Muscle of leg (tissue), 11 donors: ENCODE measurements around the gene OR4F15. TPM values are rescaled to one million over a fixed set of nuclear protein-coding genes. Genes with fewer than 3 reads are reported as not detected.
A peak's percentile ranks its signal among the peaks of the same experiment; 100 is the strongest.
"Not testable (repeated sequence)": the region's sequence is repeated elsewhere in the genome, so short reads cannot be mapped to it uniquely, and the experiment has no call there.

Experiments used
- DNase-seq: peaks from one replicate; pipeline ENCODE4 v3.0.0; 2013
- H3K27ac ChIP-seq: one replicate; pipeline ENCODE4 v1.5.1; 2013; ENCODE audit warnings: mild to moderate bottlenecking, low read length, control low read depth
- H3K27me3 ChIP-seq: one replicate; pipeline ENCODE4 v1.6.1; 2013; ENCODE audit warnings: low read length; ENCODE audit not compliant: control insufficient read depth, insufficient read depth
- H3K36me3 ChIP-seq: one replicate; pipeline ENCODE4 v1.6.1; 2013; ENCODE audit warnings: low read length; ENCODE audit not compliant: control insufficient read depth, insufficient read depth
- H3K4me1 ChIP-seq: one replicate; pipeline ENCODE4 v1.6.1; 2013; ENCODE audit warnings: low read length; ENCODE audit not compliant: control insufficient read depth, insufficient read depth
- H3K4me3 ChIP-seq: one replicate; pipeline ENCODE4 v1.5.1; 2013; ENCODE audit warnings: low read length, control low read depth
- H3K9me3 ChIP-seq: replicated peaks from 2 replicates; pipeline ENCODE4 v1.6.1; 2013; ENCODE audit warnings: low read depth, low read length; ENCODE audit not compliant: control insufficient read depth
- WGBS: methylation state at CpG from one replicate; pipeline ENCODE4 v1.1.5; 2013; ENCODE audit warnings: missing lambda C conversion rate; ENCODE audit not compliant: insufficient coverage; 5-methylcytosine and 5-hydroxymethylcytosine counted together
- polyA plus RNA-seq, 8 donors: library from polyadenylated mRNA; unstranded; fragments of 120-200 nt; gene quantifications; one replicate each; pipeline versions ENCODE4 v1.2.1 to v1.2.3, GENCODE V29; 2013; ENCODE audit warnings: inconsistent platforms in 1 of 8, low replicate concordance in 1 of 8; ENCODE audit not compliant: insufficient read length in 8 of 8, insufficient read depth in 1 of 8
- total RNA-seq: library from RNA; stranded (reverse); fragments of 120-200 nt; gene quantifications from one replicate; pipeline ENCODE4 v1.2.4, GENCODE V29; 2013

OR4F15 gene
- total and polyA plus RNA-seq, 9 donors = 0.09 TPM; not detected in 8

- H3K36me3 ChIP-seq, H3K9me3 ChIP-seq, H3K4me3 ChIP-seq, H3K27me3 ChIP-seq, H3K27ac ChIP-seq, H3K4me1 ChIP-seq: not testable (repeated sequence)
- DNase-seq = peak; percentile 25
- WGBS = no CpG with 5 or more reads among the region's 1 CpG
These were observed 31.8 kb upstream of the OR4F15 start for GRCh38 chr15:101780225-101780624.

GRCh38 chr15:101781928-101782327 lies 30.1 kb upstream of the OR4F15 start:
- no peak overlapping the region for H3K4me3 ChIP-seq
- no peak for DNase-seq
- no peak overlapping the region for H3K27ac ChIP-seq
- WGBS = 79% methylated on average over 2 of the region's 9 CpGs
- H3K27me3 ChIP-seq = no peaks in the 10 kb centered on the region
- no peaks in the 10 kb centered on the region for H3K9me3 ChIP-seq
- no peaks in the 10 kb centered on the region for H3K36me3 ChIP-seq
- no peaks in the 10 kb centered on the region for H3K4me1 ChIP-seq

- WGBS = no CpG with 5 or more reads among the region's 2 CpGs
These were observed 27.4 kb upstream of the OR4F15 start for GRCh38 chr15:101784644-101785043.

GRCh38 chr15:101786422-101786821 lies 25.6 kb upstream of the OR4F15 start:
- WGBS = no CpG with 5 or more reads among the region's 2 CpGs
- not testable (repeated sequence) for H3K27ac ChIP-seq, H3K27me3 ChIP-seq, H3K4me3 ChIP-seq, H3K4me1 ChIP-seq, H3K9me3 ChIP-seq, H3K36me3 ChIP-seq, DNase-seq

More at GRCh38 chr15:101784644-101785043, 27.4 kb upstream of the OR4F15 start:
- no peaks in the 10 kb centered on the region for H3K36me3 ChIP-seq
- no peak overlapping the region for H3K27ac ChIP-seq
- no peaks in the 10 kb centered on the region for H3K27me3 ChIP-seq
- H3K9me3 ChIP-seq = no peaks in the 10 kb centered on the region
- H3K4me1 ChIP-seq = no peaks in the 10 kb centered on the region
- no peak for DNase-seq
- no peak overlapping the region for H3K4me3 ChIP-seq

GRCh38 chr15:101788001-101788400 lies 24.0 kb upstream of the OR4F15 start:
- WGBS = no CpG with 5 or more reads among the region's 2 CpGs
- not testable (repeated sequence) for DNase-seq

GRCh38 chr15:101788503-101789269 lies 23.3 kb upstream of the OR4F15 start:
- DNase-seq, H3K4me1 ChIP-seq, H3K4me3 ChIP-seq, H3K36me3 ChIP-seq, H3K27ac ChIP-seq, H3K27me3 ChIP-seq, H3K9me3 ChIP-seq: not testable (repeated sequence)
- no CpG with 5 or more reads among the region's 5 CpGs for WGBS

More at GRCh38 chr15:101788001-101788400, 24.0 kb upstream of the OR4F15 start:
- not testable (repeated sequence) for H3K9me3 ChIP-seq, H3K36me3 ChIP-seq, H3K27me3 ChIP-seq, H3K4me1 ChIP-seq, H3K27ac ChIP-seq, H3K4me3 ChIP-seq

- H3K4me3 ChIP-seq, DNase-seq, H3K27me3 ChIP-seq, H3K27ac ChIP-seq, H3K36me3 ChIP-seq, H3K4me1 ChIP-seq, H3K9me3 ChIP-seq: not testable (repeated sequence)
- WGBS = no CpG with 5 or more reads among the region's 4 CpGs
These were observed 21.3 kb upstream of the OR4F15 start for GRCh38 chr15:101790748-101791147.

- H3K27me3 ChIP-seq, H3K36me3 ChIP-seq, H3K27ac ChIP-seq, H3K9me3 ChIP-seq, DNase-seq, H3K4me1 ChIP-seq, H3K4me3 ChIP-seq: not testable (repeated sequence)
- 64% methylated on average over 7 of the region's 7 CpGs for whole genome bisulfite sequencing
These were observed 18.0 kb upstream of the OR4F15 start for GRCh38 chr15:101793981-101794380.

- no peaks in the 10 kb centered on the region for H3K36me3 ChIP-seq
- WGBS = no CpG with 5 or more reads among the region's 1 CpG
- DNase-seq = no peak
- no peak overlapping the region for H3K27ac ChIP-seq
- no peaks in the 10 kb centered on the region for H3K9me3 ChIP-seq
- H3K4me3 ChIP-seq = no peak overlapping the region
- H3K4me1 ChIP-seq = no peaks in the 10 kb centered on the region
- H3K27me3 ChIP-seq = no peaks in the 10 kb centered on the region
These were observed 16.5 kb upstream of the OR4F15 start for GRCh38 chr15:101795455-101795854.

GRCh38 chr15:101799665-101800064 lies 12.3 kb upstream of the OR4F15 start:
- Histone ChIP-seq H3K9me3 (no peaks in the 10 kb centered on the region), H3K4me3 (no peak overlapping the region), H3K36me3 (no peaks in the 10 kb centered on the region), H3K27ac (no peak overlapping the region), H3K4me1 (no peaks in the 10 kb centered on the region), H3K27me3 (no peaks in the 10 kb centered on the region)
- WGBS = no CpG with 5 or more reads among the region's 1 CpG
- DNase-seq = no peak

GRCh38 chr15:101801048-101801447 lies 11.0 kb upstream of the OR4F15 start:
- H3K4me3 ChIP-seq = no peak overlapping the region
- H3K36me3 ChIP-seq = no peaks in the 10 kb centered on the region
- no peaks in the 10 kb centered on the region for H3K4me1 ChIP-seq
- no peak for DNase-seq
- H3K27me3 ChIP-seq = no peaks in the 10 kb centered on the region
- no peaks in the 10 kb centered on the region for H3K9me3 ChIP-seq
- no peak overlapping the region for H3K27ac ChIP-seq
- no CpG with 5 or more reads among the region's 1 CpG for WGBS
